Measurements from ENCODE around the gene RASA4B. TPM values are rescaled to one million over a fixed set of nuclear protein-coding genes. Genes with fewer than 3 reads are reported as not detected.

RASA4B gene
- total and polyA plus RNA-seq, 2 of the 4 experiments (the other 2 are of a cell fraction), result 1.8 to 7.7 TPM

DNA sequence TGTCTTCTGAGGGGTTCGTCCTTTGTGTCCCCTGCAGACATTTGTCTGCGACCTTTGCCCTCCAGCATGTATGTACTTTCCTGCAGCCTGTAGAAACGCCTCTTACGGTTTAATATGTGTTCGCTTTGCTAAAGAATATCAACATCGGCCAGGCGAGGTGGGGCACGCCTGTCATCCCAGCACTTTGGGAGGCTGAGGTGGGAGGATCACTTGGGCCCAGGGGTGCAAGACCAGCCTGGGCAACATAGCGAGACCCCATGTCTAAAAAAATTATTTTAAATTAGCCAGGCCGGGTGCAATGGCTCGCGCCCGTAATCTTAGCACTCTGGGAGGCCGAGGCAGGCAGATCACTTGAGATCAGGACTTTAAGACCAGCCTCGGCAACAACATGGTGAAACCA lies 68.4 kb downstream of the RASA4B start:
- POLR2A ChIA-PET (ENCODE audit: unreplicated experiment), result no interaction called here
- intact Hi-C loops (cut with micrococcal nuclease), result no loop called here

More for the DNA sequence above, 68.4 kb downstream of the RASA4B start:
- H2BK5ac ChIP-seq (ENCODE audit: low read depth, low read length, poor library complexity, severe bottlenecking), result no peak overlapping the region
- H3K27me3 ChIP-seq (ENCODE audit: control insufficient read depth, insufficient read depth, low read length), result no peaks in the 10 kb centered on the region
- no peak overlapping the region for H3K4ac ChIP-seq (ENCODE audit: low read depth, low read length)
- BruUV-seq (replicated peaks), result no TSS peak
- no peak overlapping the region for H3K18ac ChIP-seq (ENCODE audit: low read depth, low read length)
- H2AK9ac ChIP-seq (replicated peaks; ENCODE audit: low read depth, low read length, poor library complexity), result no peak overlapping the region
- no peak overlapping the region for H2BK120ac ChIP-seq (ENCODE audit: low read depth, low read length)
- H2BK20ac ChIP-seq (ENCODE audit: low read depth, low read length), result no peak overlapping the region
- no peak overlapping the region for H3K23ac ChIP-seq (ENCODE audit: low read depth, low read length)
- H2AFZ ChIP-seq (replicated peaks; ENCODE audit: low read length, poor library complexity), result no peak overlapping the region
- no peak overlapping the region for H2AK5ac ChIP-seq (ENCODE audit: low read depth, low read length)
- no peak overlapping the region for H2BK15ac ChIP-seq (ENCODE audit: low read depth, low read length)
- ATAC-seq (ENCODE audit: low read depth) (no peak), DNase-seq (no peak)
- peaks cover 23% of the 10 kb centered on the region for H3K36me3 ChIP-seq (ENCODE audit: control insufficient read depth, insufficient read depth, low read length)
- no peak overlapping the region for H3K4me2 ChIP-seq (ENCODE audit: low read depth, low read length)
- no peak overlapping the region for H3K56ac ChIP-seq (ENCODE audit: extremely low read depth, insufficient read depth, low read length)
- H3K14ac ChIP-seq (replicated peaks; ENCODE audit: low read depth, low read length), result no peak overlapping the region
- 95% methylated on average over 10 of the region's 15 CpGs; no CpG with 5 or more reads in 1 of the 2 experiments for WGBS, 2 experiments (ENCODE audit: extremely low coverage in 2 of 2, insufficient read length in 1 of 2)
- no peak overlapping the region for H3K9ac ChIP-seq (ENCODE audit: low read depth, low read length)
- no peak for TF ChIP-seq RFX5 (IDR thresholded peaks at IDR 0.05; ENCODE audit: low read depth, low read length)
- no peak for TF ChIP-seq RAD21 (IDR thresholded peaks at IDR 0.05; ENCODE audit: low read length)
- TF ChIP-seq, protein P1, sequence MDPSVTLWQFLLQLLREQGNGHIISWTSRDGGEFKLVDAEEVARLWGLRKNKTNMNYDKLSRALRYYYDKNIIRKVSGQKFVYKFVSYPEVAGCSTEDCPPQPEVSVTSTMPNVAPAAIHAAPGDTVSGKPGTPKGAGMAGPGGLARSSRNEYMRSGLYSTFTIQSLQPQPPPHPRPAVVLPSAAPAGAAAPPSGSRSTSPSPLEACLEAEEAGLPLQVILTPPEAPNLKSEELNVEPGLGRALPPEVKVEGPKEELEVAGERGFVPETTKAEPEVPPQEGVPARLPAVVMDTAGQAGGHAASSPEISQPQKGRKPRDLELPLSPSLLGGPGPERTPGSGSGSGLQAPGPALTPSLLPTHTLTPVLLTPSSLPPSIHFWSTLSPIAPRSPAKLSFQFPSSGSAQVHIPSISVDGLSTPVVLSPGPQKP (IDR thresholded peaks at IDR 0.05; ENCODE audit: borderline replicate concordance, low read depth, low read length), result no peak
- no peak for TF ChIP-seq CHD1 (IDR thresholded peaks at IDR 0.05; ENCODE audit: low read depth, low read length)
- no peak for TF ChIP-seq MAZ (IDR thresholded peaks at IDR 0.05; ENCODE audit: borderline replicate concordance, low read depth, low read length)
- no peaks in the 10 kb centered on the region; the same call in 1 of the 2 replicates for H3K9me1 ChIP-seq (ENCODE audit: insufficient read depth, low read length)
- no peak overlapping the region for H4K91ac ChIP-seq (ENCODE audit: insufficient read depth, low read depth, low read length)
- peaks cover 0 to 15% of the 10 kb centered on the region in 2 experiments; a peak in 1 of 4 replicates for H3K79me1 ChIP-seq (ENCODE audit: low read depth in 1 of 2, low read length in 2 of 2)
- H4K8ac ChIP-seq (ENCODE audit: low read depth in 2 of 2, low read length in 2 of 2), result no peak overlapping the region
- CTCF ChIA-PET, result no interaction called here
- no peak overlapping the region for H3K27ac ChIP-seq (ENCODE audit: insufficient read depth, low read length)
- peaks cover 4% of the 10 kb centered on the region; the same call in 1 of the 2 replicates for H3K4me1 ChIP-seq (ENCODE audit: control insufficient read depth, insufficient read depth, low read length)
- peaks cover 4% of the 10 kb centered on the region; the same call in 1 of the 2 replicates for H4K20me1 ChIP-seq (ENCODE audit: insufficient read depth, low read length)
- H3K9me3 ChIP-seq (ENCODE audit: control insufficient read depth, insufficient read depth, low read length), result no peaks in the 10 kb centered on the region
- dilution Hi-C loops (cut with HindIII; ENCODE audit: low sequenced_read_pairs, unreplicated experiment), result no loop called here
- in situ Hi-C loops (cut with MboI; ENCODE audit: low sequenced_read_pairs), result no loop called here
- no peak overlapping the region for H3K4me3 ChIP-seq (ENCODE audit: insufficient read depth, low read depth, low read length)
- H4K5ac ChIP-seq (ENCODE audit: low read depth, low read length), result no peak overlapping the region
